Vein endothelial cell (primary cell): ENCODE measurements around the gene TNNC2. TPM values are rescaled to one million over a fixed set of nuclear protein-coding genes. Genes with fewer than 3 reads are reported as not detected.

Source experiments
- small RNA-seq: library from RNA; depleted of rRNA; stranded (forward); fragments of <200 nt; gene quantifications from one replicate; pipeline ENCODE3, GENCODE V24; 2012
- total RNA-seq: library from RNA; depleted of rRNA; stranded (reverse); fragments of >200 nt; gene quantifications from 2 replicates; pipeline ENCODE4 v1.2.3, GENCODE V29; 2012

TNNC2 gene
- 0.33 TPM in 1 of 2 replicates, not detected in the other for total RNA-seq

GRCh38 chr20:45827030-45827652 is at the start of gene TNNC2:
Gene TNNC2, minus strand, starts transcription at chr20:45827312. Its CDS starts 64 bp downstream, at chr20:45827248.

DNA sequence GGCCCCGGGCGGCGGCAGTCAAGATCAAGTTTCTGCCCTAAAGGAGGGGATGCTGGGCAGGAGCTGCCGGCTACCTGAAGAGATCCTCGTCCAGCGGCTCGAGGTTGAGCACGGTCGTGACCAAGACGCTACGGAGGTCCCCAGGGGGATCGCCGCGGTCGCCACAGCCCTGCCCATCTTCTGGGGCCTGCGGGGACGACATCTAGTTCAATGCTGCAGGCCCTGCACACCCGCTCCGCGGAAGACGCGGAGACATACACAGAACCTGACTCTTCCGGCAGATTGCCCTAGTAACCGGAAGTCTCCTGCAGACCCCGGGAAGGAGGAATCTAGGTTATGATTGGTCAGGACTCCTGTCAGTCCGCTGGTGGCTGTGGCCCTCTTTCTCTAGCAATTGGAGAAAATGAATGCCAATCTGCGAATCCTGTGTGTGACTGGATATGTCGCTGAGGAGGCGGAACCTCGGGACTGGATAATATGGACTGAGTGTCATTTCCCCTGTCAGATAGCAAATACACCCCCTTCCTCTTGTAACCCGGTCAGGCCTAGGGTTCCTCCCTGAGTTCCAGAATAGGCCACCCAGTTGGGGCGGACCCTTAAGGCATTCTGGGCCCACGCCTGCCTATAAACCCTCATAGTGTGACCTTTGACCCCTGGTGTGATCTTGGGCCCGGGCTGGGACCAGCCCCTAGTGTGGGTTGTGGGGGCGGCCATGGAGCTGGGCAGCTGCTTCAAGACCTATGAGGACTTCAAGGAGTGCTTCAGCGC is 30.2 kb upstream of the TNNC2 start, which contains the start of the genes ACOT8 and ZSWIM3:
TSS of gene ACOT8 (minus strand) at position 279 of the 768 bp plus-strand sequence. CDS start at position 202, 77 bp downstream.
TSS of gene ZSWIM3 (plus strand) at position 501 of the 768 bp plus-strand sequence. CDS start at position 713, 212 bp downstream.

GRCh38 chr20:45833030-45833882 is 6.1 kb upstream of the TNNC2 start, which contains the start of gene SNX21:
Gene SNX21, plus strand, starts transcription at chr20:45833799. Its CDS starts 121 bp downstream, at chr20:45833920.

GRCh38 chr20:45812157-45813005 is 14.7 kb downstream of the TNNC2 start, which contains the start of gene UBE2C:
Gene UBE2C, plus strand, starts transcription at chr20:45812644. Its CDS starts 52 bp downstream, at chr20:45812696.

Small RNA genes within 50 kb of the gene (small RNA-seq; reads per million reads assigned to genes)
- 0.77 reads per million, percentile 48 among the genes with 10 or more reads in this experiment for gene RNU6ATAC38P

Other genes with a start within 250 kb of the TNNC2 start
- not detected in 2 replicates for gene WFDC8, start 248.0 kb downstream of the TNNC2 start, total RNA-seq
- gene WFDC10A, start 197.6 kb downstream of the TNNC2 start, total RNA-seq: not detected in 2 replicates
- not detected in 2 replicates for gene WFDC9, start 196.0 kb downstream of the TNNC2 start, total RNA-seq
- not detected in 2 replicates for gene WFDC11, start 157.1 kb downstream of the TNNC2 start, total RNA-seq
- gene WFDC13, start 125.3 kb downstream of the TNNC2 start, total RNA-seq: not detected in 2 replicates
- not detected in 2 replicates for gene WFDC10B, start 122.3 kb downstream of the TNNC2 start, total RNA-seq
- not detected in 2 replicates for gene SPINT4, start 105.0 kb downstream of the TNNC2 start, total RNA-seq
- not detected in 2 replicates for gene WFDC3, start 35.4 kb downstream of the TNNC2 start, total RNA-seq
- gene DNTTIP1, start 35.4 kb downstream of the TNNC2 start, total RNA-seq: 15.0 and 17.3 TPM in 2 replicates
- 18.9 and 23.3 TPM in 2 replicates for gene UBE2C, start 14.7 kb downstream of the TNNC2 start, total RNA-seq
- gene SNX21, start 6.5 kb upstream of the TNNC2 start, total RNA-seq: 23.7 and 33.0 TPM in 2 replicates
- gene ACOT8, start 30.1 kb upstream of the TNNC2 start, total RNA-seq: 24.2 and 30.1 TPM in 2 replicates
- gene ZSWIM3, start 30.3 kb upstream of the TNNC2 start, total RNA-seq: 7.4 and 9.5 TPM in 2 replicates
- gene ZSWIM1, start 53.9 kb upstream of the TNNC2 start, total RNA-seq: 15.2 and 16.7 TPM in 2 replicates
- gene SPATA25, start 60.3 kb upstream of the TNNC2 start, total RNA-seq: 0.57 and 1.3 TPM in 2 replicates
- gene NEURL2, start 63.9 kb upstream of the TNNC2 start, total RNA-seq: 4.3 and 5.6 TPM in 2 replicates
- gene CTSA, start 64.0 kb upstream of the TNNC2 start, total RNA-seq: 59.0 and 93.4 TPM in 2 replicates
- 8.4 and 18.3 TPM in 2 replicates for gene PLTP, start 84.8 kb upstream of the TNNC2 start, total RNA-seq
- gene PCIF1, start 107.4 kb upstream of the TNNC2 start, total RNA-seq: 13.9 and 14.4 TPM in 2 replicates
- gene ZNF335, start 144.9 kb upstream of the TNNC2 start, total RNA-seq: 22.4 and 23.2 TPM in 2 replicates
- gene MMP9, start 181.6 kb upstream of the TNNC2 start, total RNA-seq: not detected in 2 replicates
- gene SLC12A5, start 201.9 kb upstream of the TNNC2 start, total RNA-seq: 0.86 and 1.6 TPM in 2 replicates